ENCODE results near the gene RNF167.

DNA sequence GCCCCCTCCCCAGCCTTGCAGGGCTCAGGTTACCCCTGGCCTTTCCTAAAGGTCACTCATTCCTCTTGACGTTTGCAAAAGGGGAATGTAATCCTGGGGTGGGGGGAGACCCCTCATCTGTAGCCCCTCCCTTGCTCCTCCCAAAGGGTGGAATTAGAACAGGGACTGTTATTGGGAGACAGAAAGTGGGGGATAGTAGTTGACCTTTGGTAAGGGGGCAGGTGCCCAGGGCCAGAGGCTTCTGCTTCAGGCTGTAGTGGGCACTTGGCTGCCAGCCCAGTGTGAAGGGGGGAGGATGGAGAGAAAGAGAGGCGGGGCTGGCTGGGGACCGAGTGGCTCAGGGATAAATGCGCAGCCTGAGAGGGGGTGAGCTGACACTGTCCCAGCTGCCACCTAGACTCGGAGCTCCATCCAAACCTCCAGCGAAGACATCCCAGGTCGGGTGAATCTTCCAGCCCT is 10.7 kb downstream of the RNF167 start, which contains the start of gene ENO3:
- TF ChIP-seq CTCF (IDR thresholded peaks at IDR 0.05) (no peak), POLR2AphosphoS5 (IDR thresholded peaks at IDR 0.05) (no peak), EP300 (IDR thresholded peaks at IDR 0.05; ENCODE audit: low read depth) (no peak)
